Fibroblast of lung (primary cell): ENCODE results near the gene LRFN2.

Experiments
- CTCF ChIP-seq, 2 donors: IDR thresholded peaks in 1 of 2; conservative IDR thresholded peaks in 1 of 2; 1 replicate in 1 of 2; 2 replicates in 1 of 2; pipeline ENCODE4 v1.5.1; 2011 to 2012; ENCODE audit warnings: low read length in 2 of 2, control low read depth in 1 of 2, inconsistent platforms in 1 of 2, low read depth in 1 of 2, mild to moderate bottlenecking in 1 of 2
- EZH2 ChIP-seq: IDR thresholded peaks from 2 replicates; pipeline ENCODE4 v1.5.1; 2012; ENCODE audit warnings: low read length, control low read depth, mild to moderate bottlenecking; ENCODE audit errors: missing control alignments

- TF ChIP-seq CTCF (conservative IDR thresholded peaks at IDR 0.05 in 1 of 2, IDR thresholded peaks at IDR 0.05 in 1 of 2; ENCODE audit: low read depth in 1 of 2, low read length in 2 of 2) = no peak
- no peak for TF ChIP-seq EZH2
These were observed 148.8 kb downstream of the LRFN2 start for GRCh38 chr6:40438246-40438887.
